ENCODE measurements around the gene PDPR.
"Not testable (repeated sequence)": the region's sequence is repeated elsewhere in the genome, so short reads cannot be mapped to it uniquely, and the experiment has no call there.

DNA sequence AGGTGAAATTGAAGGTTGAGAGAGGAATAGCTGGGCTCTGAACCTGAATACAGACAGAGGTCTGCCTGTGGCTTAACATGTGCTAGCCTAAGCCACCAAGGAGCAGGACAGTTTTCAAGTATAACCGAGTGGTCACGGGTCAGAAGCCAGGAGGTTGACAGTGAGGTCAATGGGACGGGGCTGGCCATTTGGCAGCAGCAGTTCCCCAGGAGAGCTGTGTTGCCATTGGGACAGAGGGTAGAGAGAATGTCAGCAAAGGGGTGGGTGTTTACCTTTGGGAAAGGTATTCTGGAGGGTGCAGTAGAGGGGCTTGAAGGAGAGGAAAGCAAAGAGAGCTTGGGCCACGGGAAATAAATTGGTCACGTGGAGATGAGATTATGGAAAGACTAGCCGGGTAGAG, 4.2 kb downstream of the PDPR start:
- not testable (repeated sequence) for TF ChIP-seq CTCF, POLR2A, EP300 (IDR thresholded peaks at IDR 0.05)

All from tibial nerve (tissue), 4 donors.